ENCODE data around the gene PSME2. TPM values are rescaled to one million over a fixed set of nuclear protein-coding genes. Genes with fewer than 3 reads are reported as not detected.

Gene PSME2
- total and polyA plus RNA-seq, 9 of the 15 experiments (the other 6 are each of a cell fraction or from before 2014, with no cell fraction given): 111 to 579 (median 159) TPM

DNA sequence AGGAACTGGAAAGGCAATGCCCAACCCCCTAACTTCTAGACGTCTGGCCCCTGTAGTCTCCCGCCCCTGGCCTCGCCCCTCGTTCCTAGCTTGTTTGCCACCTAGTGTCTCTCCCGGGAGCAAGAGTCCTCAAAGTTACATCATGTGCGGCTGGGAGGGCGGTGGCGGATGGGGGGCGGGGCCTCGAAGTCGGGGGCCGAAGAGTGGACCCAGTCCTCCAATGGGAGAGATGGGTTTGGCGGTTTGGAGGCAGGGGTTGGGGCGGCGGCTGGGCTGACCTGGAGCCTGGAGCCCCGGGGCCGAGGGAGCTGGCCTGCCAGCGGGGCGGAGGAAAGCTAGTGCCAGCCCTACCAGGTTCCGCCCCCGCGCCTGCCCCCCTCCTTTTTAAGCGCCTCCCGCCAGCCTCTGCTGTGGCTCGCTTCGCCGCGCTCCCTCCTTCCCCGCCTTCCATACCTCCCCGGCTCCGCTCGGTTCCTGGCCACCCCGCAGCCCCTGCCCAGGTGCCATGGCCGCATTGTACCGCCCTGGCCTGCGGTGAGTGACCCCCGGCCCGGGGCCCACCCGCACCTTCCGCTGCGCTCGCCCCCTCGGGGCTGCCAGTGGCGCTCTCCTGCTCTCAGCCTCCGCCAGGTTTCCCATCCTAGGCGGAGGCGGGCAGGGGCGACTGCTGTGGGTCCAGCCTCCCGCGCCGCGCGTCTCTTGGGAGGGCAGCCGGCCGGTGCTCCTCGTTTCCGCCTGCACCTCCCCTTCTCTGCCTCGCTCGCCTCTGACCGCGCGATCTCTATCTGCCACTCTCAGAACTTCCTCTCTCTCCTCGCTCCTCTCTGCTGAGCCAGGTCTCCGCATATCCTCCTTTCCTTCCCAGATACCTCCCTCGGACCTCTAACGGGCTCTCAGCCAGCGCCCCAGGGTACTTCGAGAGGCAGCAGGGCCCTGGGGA, 52.2 kb downstream of the PSME2 start, which contains the start of gene PCK2 (continued):
- TF ChIP-seq YY1 (IDR thresholded peaks at IDR 0.05; ENCODE audit: borderline replicate concordance in 1 of 3, control insufficient read depth in 1 of 3, extremely low read depth in 1 of 3, insufficient read depth in 3 of 3, insufficient read length in 1 of 3, insufficient replicate concordance in 2 of 3, low read depth in 1 of 3, low read length in 2 of 3) (peak in 1 of 3 experiments; percentile 39), ILK (tag; IDR thresholded peaks at IDR 0.05; ENCODE audit: borderline replicate concordance, low read depth) (no peak), MIER1 (IDR thresholded peaks at IDR 0.05; ENCODE audit: low read depth) (no peak), KLF1 (tag; IDR thresholded peaks at IDR 0.05) (no peak), ZNF431 (CRISPR knock-in tag; IDR thresholded peaks at IDR 0.05) (no peak), BCLAF1 (IDR thresholded peaks at IDR 0.05; ENCODE audit: borderline replicate concordance in 1 of 2, control insufficient read depth in 1 of 2, low read depth in 2 of 2, low read length in 1 of 2) (no peak), HNRNPK (IDR thresholded peaks at IDR 0.05; ENCODE audit: low read depth, low read length, poor library complexity, severe bottlenecking) (no peak), ZNF384 (IDR thresholded peaks at IDR 0.05; ENCODE audit: low read depth, low read length) (no peak), ZZZ3 (IDR thresholded peaks at IDR 0.05) (no peak), MAFG (tag; conservative IDR thresholded peaks at IDR 0.05) (no peak), NFRKB (IDR thresholded peaks at IDR 0.05; ENCODE audit: low read depth) (peak; percentile 35), TEAD2 (tag; IDR thresholded peaks at IDR 0.05) (no peak), ATF1 (CRISPR knock-in tag; IDR thresholded peaks at IDR 0.05) (no peak), ATF1 (tag; IDR thresholded peaks at IDR 0.05) (no peak), ZNF184 (CRISPR knock-in tag; IDR thresholded peaks at IDR 0.05) (no peak), NFIX (CRISPR knock-in tag; IDR thresholded peaks at IDR 0.05; ENCODE audit: low read depth) (no peak), POLR2AphosphoS5 (IDR thresholded peaks at IDR 0.05; ENCODE audit: control insufficient read depth, insufficient read depth, low read depth, low read length) (peak; percentile 50; the same call in 1 of the 2 replicates), IRF2 (CRISPR knock-in tag; IDR thresholded peaks at IDR 0.05) (no peak), ZNF146 (CRISPR knock-in tag; IDR thresholded peaks at IDR 0.05; ENCODE audit: unreplicated experiment) (no peak)
- TF ChIP-seq, protein P1, sequence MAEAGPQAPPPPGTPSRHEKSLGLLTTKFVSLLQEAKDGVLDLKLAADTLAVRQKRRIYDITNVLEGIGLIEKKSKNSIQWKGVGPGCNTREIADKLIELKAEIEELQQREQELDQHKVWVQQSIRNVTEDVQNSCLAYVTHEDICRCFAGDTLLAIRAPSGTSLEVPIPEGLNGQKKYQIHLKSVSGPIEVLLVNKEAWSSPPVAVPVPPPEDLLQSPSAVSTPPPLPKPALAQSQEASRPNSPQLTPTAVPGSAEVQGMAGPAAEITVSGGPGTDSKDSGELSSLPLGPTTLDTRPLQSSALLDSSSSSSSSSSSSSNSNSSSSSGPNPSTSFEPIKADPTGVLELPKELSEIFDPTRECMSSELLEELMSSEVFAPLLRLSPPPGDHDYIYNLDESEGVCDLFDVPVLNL (CRISPR knock-in tag; IDR thresholded peaks at IDR 0.05; ENCODE audit: low read depth): no peak
- TF ChIP-seq, protein P2, sequence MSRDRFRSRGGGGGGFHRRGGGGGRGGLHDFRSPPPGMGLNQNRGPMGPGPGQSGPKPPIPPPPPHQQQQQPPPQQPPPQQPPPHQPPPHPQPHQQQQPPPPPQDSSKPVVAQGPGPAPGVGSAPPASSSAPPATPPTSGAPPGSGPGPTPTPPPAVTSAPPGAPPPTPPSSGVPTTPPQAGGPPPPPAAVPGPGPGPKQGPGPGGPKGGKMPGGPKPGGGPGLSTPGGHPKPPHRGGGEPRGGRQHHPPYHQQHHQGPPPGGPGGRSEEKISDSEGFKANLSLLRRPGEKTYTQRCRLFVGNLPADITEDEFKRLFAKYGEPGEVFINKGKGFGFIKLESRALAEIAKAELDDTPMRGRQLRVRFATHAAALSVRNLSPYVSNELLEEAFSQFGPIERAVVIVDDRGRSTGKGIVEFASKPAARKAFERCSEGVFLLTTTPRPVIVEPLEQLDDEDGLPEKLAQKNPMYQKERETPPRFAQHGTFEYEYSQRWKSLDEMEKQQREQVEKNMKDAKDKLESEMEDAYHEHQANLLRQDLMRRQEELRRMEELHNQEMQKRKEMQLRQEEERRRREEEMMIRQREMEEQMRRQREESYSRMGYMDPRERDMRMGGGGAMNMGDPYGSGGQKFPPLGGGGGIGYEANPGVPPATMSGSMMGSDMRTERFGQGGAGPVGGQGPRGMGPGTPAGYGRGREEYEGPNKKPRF (IDR thresholded peaks at IDR 0.05; ENCODE audit: low read depth, low read length): no peak

Data from K562 (cell line).